ENCODE results near the gene SFTPA2. TPM values are rescaled to one million over a fixed set of nuclear protein-coding genes. Genes with fewer than 3 reads are reported as not detected.
"Not testable (repeated sequence)": the region's sequence is repeated elsewhere in the genome, so short reads cannot be mapped to it uniquely, and the experiment has no call there.

The SFTPA2 gene
- total RNA-seq, 2 donors from 2014 or later = 5.3 to 38.5 TPM

DNA sequence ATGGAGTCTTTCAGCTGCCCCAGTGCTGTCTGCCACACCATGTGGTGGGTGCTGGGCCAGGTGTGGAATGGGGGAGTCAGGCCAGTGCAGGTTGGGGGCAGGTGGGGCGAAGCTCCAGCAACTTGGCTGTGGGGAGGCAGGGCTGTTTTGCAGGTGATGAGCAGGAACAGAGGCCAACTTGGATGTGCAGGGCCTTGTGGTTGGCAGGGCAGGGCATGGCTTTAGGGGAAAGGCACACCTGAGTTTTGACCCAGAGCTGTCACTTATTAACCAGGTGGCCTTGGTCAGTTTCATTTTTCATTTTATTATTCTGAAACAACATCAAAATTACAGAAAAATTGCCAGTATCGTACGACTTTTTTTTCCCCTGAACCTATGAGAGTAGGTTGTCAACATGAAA is 1.1 kb upstream of the SFTPA2 start:
- Histone ChIP-seq H3K27ac (no peak overlapping the region), H3K9me3 (no peaks in the 10 kb centered on the region), H3K4me3 (no peak overlapping the region), H3K27me3 (replicated peaks; ENCODE audit: insufficient read depth) (no peaks in the 10 kb centered on the region), H3K4me1 (replicated peaks) (peaks cover 2% of the 10 kb centered on the region), H3K36me3 (no peaks in the 10 kb centered on the region)
- no peak for TF ChIP-seq POLR2A (IDR thresholded peaks at IDR 0.05)
- no peak for TF ChIP-seq POLR2AphosphoS5 (IDR thresholded peaks at IDR 0.05)
- TF ChIP-seq, protein P1, sequence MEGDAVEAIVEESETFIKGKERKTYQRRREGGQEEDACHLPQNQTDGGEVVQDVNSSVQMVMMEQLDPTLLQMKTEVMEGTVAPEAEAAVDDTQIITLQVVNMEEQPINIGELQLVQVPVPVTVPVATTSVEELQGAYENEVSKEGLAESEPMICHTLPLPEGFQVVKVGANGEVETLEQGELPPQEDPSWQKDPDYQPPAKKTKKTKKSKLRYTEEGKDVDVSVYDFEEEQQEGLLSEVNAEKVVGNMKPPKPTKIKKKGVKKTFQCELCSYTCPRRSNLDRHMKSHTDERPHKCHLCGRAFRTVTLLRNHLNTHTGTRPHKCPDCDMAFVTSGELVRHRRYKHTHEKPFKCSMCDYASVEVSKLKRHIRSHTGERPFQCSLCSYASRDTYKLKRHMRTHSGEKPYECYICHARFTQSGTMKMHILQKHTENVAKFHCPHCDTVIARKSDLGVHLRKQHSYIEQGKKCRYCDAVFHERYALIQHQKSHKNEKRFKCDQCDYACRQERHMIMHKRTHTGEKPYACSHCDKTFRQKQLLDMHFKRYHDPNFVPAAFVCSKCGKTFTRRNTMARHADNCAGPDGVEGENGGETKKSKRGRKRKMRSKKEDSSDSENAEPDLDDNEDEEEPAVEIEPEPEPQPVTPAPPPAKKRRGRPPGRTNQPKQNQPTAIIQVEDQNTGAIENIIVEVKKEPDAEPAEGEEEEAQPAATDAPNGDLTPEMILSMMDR (IDR thresholded peaks at IDR 0.05) = no peak
- no peak for DNase-seq (ENCODE audit: low spot score)
- 88% methylated on average over 3 of the region's 3 CpGs for whole genome bisulfite sequencing
- intact Hi-C loops (cut with DNase I) = no loop called here

DNA sequence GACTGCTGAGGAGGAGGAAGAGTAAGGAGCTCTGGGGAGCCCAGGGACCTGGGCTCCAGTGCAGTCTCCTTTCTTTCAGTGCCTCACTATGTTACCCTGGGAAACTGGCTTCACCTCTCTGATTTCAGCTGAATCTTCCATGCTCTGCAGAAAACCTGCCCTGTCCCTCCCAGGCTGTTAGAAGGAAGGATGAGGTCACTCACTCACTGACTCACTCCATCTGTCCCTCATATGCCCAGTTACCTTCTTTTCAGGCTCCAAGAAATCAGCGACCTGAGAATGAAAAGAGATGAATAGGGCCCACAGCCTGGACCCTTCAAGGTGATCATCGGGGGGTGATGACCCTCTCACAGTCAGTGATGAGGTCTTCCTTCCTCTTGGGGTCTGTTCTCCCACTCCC is 481 bp downstream of the SFTPA2 start:
- WGBS = 90% methylated on average over 2 of the region's 2 CpGs
- H3K36me3 ChIP-seq = no peaks in the 10 kb centered on the region
- H3K9me3 ChIP-seq = no peaks in the 10 kb centered on the region
- peaks cover 7% of the 10 kb centered on the region for H3K4me1 ChIP-seq (replicated peaks)
- H3K27me3 ChIP-seq (replicated peaks; ENCODE audit: insufficient read depth) = no peaks in the 10 kb centered on the region
- DNase-seq (ENCODE audit: low spot score) = no peak
- TF ChIP-seq, protein P1 (IDR thresholded peaks at IDR 0.05) = no peak
- TF ChIP-seq POLR2A (IDR thresholded peaks at IDR 0.05) = no peak
- TF ChIP-seq POLR2AphosphoS5 (IDR thresholded peaks at IDR 0.05) = no peak
- no peak overlapping the region for H3K4me3 ChIP-seq
- intact Hi-C loops (cut with DNase I) = no loop called here
- no peak overlapping the region for H3K27ac ChIP-seq

DNA sequence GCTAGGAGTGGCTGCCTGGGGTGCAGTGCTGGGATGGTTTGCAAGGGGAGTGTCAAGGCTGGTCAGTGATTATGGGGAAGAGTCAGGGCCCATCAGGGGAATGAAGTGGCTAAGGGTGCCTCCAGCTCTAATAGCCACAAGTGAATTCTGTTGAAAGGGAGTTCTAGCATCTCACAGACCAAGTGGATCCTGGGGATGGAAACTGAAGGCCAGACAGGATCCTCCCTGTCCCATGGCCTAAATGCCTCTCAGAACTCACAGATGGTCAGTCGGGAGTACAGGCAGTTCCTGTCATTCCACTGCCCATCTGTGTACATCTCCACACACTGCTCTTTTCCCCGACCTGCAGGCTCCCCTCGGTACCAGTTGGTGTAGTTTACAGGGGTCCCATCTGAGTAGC is 3.2 kb downstream of the SFTPA2 start:
- H3K27me3 ChIP-seq (replicated peaks; ENCODE audit: insufficient read depth); H3K4me3 ChIP-seq; DNase-seq (ENCODE audit: low spot score); H3K4me1 ChIP-seq (replicated peaks); H3K36me3 ChIP-seq; H3K27ac ChIP-seq; H3K9me3 ChIP-seq; intact Hi-C loops (cut with DNase I): not testable (repeated sequence)
- 89% methylated on average over 3 of the region's 3 CpGs for WGBS

DNA sequence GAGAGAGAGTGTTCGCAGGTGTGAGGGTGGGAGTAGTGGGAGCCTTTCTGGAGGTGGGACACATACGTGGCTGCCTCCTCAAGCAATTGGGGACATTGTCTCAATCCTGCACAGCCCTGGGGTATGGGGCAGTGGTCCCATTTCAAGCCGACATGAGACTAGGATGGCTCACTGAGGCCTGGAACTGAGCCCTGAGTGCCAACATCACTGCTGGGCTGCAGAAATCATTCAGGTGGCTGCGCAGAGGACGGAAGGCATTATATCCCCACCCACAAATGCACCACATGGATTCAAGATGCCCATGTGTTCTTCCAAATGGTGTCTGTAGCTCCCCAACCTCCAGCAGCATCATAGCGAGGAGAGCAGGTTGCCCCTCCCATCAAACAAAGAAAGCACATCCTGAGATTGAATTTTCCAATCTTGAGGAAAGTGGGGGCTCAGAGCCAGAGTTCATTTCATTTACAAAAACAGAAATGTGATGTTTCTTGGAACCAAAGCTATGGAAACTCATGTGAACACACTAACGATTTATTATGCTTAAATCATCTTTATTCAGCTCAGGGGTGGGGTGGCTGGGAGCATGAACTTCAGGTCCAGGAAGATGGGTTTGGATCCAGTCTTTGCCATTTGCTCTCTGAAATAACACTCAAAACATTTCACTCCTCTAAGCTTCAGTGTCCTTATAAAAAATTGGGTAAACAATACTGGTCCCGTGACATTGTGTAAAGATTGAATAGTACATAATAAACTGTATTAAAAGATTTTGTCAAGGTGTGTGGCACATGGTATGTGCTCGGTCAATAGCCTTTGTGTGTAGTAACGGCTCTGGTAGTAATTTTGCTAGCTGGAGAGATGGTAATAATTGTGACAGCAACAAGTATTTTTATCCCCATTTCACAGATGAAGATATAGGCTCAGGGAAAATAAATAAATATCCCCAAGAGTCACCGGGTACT is 4.6 kb downstream of the SFTPA2 start:
- 60% methylated on average over 11 of the region's 11 CpGs for WGBS
- H3K27ac ChIP-seq = peak overlapping the region in 1 of 2 donors; percentile 23
- DNase-seq (ENCODE audit: low spot score) = peak; percentile 24
- no peaks in the 10 kb centered on the region for H3K9me3 ChIP-seq
- no peak overlapping the region for H3K4me3 ChIP-seq
- intact Hi-C loops (cut with DNase I) = no loop called here
- H3K36me3 ChIP-seq = no peaks in the 10 kb centered on the region
- TF ChIP-seq, protein P1 (IDR thresholded peaks at IDR 0.05) = no peak
- TF ChIP-seq POLR2A (IDR thresholded peaks at IDR 0.05) = no peak
- peak; percentile 90 for TF ChIP-seq POLR2AphosphoS5 (IDR thresholded peaks at IDR 0.05)
- no peaks in the 10 kb centered on the region for H3K27me3 ChIP-seq (replicated peaks; ENCODE audit: insufficient read depth)
- peaks cover 7% of the 10 kb centered on the region for H3K4me1 ChIP-seq (replicated peaks)

DNA sequence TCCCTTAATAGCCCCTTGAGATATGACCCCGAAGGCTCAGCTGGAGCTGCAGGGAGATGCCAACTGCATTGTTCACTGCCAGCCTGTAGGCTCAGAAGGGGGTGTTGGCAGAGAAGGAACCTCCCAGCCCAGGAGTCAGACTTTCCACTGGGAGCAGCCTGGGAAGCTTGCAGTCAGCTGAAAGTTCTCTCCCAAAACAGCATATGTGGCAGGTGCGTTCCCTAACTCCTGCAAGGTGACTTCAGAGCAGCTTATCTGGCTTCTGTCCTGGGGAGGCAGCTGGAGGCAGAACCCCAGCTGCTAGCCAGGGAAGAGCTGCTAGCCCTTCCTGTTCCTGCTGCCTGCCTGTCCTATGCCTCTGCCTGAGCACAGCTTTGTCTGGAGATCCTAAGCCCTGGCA is 8.1 kb downstream of the SFTPA2 start:
- no peak overlapping the region for H3K4me3 ChIP-seq
- WGBS = 85% methylated on average over 2 of the region's 2 CpGs
- intact Hi-C loops (cut with DNase I) = no loop called here
- no peaks in the 10 kb centered on the region for H3K27me3 ChIP-seq (replicated peaks; ENCODE audit: insufficient read depth)
- no peak overlapping the region for H3K27ac ChIP-seq
- peaks cover 5% of the 10 kb centered on the region for H3K4me1 ChIP-seq (replicated peaks)
- H3K36me3 ChIP-seq = no peaks in the 10 kb centered on the region
- DNase-seq (ENCODE audit: low spot score) = no peak
- no peaks in the 10 kb centered on the region for H3K9me3 ChIP-seq
- TF ChIP-seq, protein P1 (IDR thresholded peaks at IDR 0.05) = no peak
- no peak for TF ChIP-seq POLR2AphosphoS5 (IDR thresholded peaks at IDR 0.05)

Measured in prostate gland (tissue), 2 donors.